Fibroblast of skin of scalp (primary cell): Measurements from ENCODE around the gene OPALIN.
"Not testable (repeated sequence)": the region's sequence is repeated elsewhere in the genome, so short reads cannot be mapped to it uniquely, and the experiment has no call there.

Experiments used
- DNase-seq: peaks from one replicate; pipeline ENCODE4 v3.0.0-alpha.2; 2013

The OPALIN gene

DNA sequence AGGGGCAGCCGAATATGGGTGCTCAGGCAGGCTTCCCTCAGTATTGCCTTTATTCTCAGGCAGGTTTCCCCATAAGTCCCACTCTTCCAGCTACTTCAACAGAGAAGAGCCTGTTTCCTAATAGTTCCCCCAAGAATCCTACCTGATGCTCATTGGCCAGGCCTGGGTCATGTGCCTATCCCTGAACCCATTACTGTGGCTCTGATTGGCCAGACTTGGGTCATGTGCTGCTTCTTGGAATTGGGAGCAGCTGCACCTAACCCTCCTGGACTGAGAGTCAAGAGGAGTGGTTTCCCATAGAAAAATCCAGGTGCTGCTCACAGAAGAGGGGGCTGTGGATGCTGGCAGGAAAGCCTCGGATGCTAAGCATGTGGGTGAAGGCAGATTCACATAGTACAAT is 21.7 kb downstream of the OPALIN start:
- DNase-seq: no peak

DNA sequence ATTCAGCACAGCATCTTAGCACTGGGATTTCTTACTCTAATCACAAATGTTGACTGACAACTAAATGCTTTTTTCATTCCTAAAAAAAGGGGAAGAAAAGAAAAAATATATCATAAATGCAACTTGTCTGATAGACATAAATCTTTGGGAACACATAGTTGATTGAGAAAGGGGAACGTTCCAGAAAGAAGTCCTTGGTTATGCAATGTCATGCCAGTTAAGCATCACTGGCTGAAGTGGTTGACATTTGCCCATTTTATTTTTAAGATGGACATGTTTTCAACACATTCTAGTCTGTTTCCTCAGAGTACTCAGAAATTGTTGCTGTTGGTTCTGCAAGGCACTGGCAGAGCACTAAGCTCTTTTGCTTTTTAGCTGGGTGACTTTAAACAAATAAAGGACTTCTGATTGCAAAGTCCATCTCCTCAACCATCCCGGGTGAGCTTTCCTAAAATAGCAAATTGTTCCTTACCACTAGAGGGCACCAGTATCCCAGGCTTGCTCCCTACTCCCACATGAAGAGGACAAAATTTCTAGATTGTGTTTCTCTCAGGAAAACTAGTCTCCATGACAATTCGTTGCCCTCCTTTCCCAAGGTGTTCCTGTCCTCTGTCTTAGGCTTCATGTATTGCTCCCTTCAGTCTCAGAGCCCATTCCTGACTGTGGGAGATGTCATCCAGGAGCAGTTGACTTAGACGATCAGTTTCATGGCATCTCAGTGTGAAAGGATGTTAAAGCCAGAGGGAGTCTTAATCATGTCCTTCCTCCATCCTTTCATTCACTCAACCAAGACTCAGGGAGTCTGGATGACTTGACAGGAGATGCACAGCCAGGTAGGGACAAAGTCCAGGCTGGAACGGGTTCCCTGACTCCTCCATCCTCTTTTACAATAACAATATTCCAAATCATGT is 23.9 kb downstream of the OPALIN start:
- peak; percentile 34 for DNase-seq

GRCh38 chr10:96333101-96333500 is 25.7 kb downstream of the OPALIN start:
- no peak for DNase-seq

DNA sequence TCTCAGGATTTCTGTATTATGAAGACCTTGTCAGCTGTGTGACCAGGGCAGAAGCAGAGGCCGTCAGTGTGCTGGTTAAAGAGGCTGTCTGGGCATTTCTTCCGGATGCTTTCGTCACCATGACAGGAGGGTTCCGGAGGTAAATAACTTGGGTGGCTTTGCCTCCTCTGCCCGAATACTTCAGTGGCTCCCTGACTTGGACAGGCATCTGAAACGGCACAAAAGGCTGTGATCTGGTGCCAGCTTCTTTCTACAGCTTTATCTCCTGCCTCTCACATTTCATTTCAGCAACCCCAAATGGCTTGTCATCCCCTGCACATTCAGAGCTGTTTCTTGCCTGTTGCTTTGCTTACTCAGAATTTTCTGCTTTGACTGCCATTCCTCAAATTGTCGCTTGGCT is 31.3 kb downstream of the OPALIN start:
- DNase-seq: no peak

DNA sequence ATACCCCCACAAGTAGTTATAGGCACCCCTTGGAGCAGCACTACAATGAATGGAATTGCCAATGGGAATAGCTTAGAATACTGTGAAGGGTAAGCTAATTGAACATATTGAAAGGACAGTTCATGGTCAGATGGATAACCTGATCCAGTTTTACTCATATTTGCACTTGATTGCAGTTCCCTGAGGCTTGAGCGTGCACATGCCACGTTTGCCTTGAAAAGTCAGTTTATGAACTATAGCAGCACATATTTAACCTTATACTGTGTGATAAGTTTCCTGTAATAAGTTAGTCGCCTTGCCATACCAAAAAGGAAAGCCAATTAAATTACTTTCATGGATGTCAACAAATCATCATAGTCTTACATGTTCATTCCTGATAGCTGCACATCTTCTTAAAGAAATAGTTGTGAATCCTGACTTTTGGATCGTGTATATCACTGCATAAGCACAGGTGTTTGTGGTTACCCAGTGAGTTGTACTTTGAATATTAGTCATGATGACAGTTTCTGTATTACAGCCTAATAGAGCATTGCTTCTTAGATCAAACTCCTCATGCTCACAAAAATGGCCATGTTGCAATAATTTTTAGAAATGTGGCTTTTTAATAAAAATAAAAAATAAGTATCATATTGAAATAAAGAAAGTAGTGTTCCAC is 33.0 kb downstream of the OPALIN start:
- DNase-seq: no peak

DNA sequence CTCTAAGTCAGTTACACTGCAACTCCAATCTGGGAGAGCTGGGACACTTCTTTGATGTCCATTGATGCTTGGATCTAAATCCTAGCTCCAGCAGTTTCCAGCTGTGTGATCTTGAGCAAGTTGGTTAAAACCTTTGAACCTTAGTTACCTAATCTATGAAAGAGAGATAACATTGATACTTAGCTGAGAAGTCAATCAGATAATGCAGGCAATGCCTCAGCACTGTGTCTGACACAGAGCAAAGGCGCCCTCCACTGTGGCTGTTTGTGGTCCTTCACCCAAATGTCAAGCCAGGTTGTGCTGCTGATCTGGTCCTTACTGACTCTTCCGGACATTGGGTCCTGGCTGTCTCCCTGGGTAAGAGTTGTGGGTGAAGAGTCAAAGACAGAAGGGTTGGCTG is 34.4 kb downstream of the OPALIN start:
- DNase-seq: no peak

DNA sequence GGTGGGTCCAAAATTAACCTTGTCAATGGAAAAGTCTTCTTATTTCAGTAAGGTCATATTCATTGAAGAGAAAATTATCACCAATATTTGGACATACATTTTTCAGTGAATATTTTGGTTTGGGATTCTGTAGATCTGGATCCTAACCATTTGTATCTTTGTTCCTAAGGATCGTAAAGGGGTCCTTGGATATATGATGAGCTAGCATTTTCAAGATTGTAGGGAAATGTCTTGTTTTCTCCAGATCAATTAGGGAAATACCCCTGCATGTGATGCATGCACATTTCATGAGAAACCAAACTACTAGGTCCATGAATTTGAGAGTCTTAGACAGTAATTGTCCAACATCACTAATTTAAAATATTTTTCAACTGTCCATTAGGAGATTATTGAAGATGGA is 36.5 kb downstream of the OPALIN start:
- DNase-seq: no peak

DNA sequence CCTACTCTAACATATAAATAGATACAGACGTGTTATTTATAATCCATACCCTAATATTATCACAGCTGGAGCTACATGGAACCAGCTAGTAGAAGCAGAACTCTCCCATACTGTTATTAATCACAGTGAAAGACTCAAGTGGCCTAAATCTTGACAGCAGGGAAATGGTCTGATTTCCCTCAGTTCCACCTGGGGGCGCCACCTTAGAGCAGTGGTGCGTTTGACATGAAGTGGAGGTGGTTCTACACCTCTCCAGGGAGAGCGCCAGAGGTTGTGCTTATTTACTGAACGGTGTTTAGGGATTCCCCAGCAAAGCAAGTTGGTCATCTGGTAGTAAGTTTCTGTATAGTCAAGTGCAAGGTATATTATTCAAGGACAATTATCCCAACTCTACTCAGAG is 37.0 kb downstream of the OPALIN start:
- no peak for DNase-seq

DNA sequence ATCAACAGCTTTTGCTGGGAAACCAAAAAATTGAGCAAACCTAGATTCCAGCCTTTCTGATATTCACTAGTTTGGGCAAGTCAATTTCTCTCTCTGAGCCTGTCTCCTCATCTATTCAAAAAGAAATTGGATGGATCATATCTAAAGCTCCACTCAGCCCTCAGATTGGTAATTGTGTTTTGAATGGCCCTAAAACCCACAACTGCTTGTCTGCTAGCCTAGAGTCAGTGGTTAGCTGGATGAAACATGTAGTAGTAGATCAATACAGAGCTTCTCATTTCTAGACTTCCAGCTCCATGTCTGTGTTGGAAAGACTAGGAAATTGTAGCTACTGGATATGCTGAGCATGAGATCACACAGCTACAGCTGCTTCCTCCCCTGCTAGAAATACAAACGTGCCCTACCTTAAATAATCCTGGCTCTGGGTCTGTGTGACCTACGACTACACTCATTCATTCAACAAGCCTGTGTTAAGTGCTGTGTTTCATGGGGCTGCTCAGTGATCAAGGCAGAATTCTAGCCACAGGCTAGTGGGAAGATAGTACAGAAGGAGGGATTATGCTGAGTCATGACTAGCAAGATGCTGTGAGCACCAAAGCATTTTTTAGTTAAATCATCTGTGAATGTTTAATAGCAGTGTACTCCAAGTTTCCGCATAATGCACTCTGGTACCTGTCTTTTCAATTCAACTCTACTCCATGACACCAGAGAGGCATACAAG is 38.9 kb downstream of the OPALIN start:
- no peak for DNase-seq

GRCh38 chr10:96317067-96317833 is 41.6 kb downstream of the OPALIN start:
- no peak for DNase-seq

GRCh38 chr10:96313344-96313743 is 45.5 kb downstream of the OPALIN start:
- DNase-seq: no peak

DNA sequence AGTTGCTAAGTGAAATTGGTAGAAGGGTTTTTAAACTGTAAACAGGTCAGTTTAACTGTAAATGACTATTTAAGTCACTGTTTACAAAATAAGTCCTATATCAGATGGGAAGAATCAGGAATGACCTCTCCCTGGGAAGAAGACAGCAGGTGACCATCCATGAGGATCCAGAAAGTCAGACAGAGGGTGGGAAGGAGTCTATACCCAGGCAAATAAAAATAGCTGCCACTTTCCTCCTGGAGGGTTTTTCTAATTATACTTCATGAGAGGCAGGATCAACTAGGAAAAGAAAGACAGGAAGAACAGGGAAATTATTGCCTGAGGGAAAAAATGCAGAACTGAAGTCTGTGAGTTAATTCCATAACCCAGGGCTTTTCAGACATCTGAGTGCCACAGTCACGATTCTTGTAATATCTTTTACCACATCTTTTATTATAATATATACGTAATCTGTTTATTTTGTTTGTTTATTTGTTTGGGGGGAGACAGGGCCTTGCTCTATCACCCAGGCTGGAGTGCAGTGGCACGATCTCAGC is 47.6 kb downstream of the OPALIN start:
- no peak for DNase-seq

DNA sequence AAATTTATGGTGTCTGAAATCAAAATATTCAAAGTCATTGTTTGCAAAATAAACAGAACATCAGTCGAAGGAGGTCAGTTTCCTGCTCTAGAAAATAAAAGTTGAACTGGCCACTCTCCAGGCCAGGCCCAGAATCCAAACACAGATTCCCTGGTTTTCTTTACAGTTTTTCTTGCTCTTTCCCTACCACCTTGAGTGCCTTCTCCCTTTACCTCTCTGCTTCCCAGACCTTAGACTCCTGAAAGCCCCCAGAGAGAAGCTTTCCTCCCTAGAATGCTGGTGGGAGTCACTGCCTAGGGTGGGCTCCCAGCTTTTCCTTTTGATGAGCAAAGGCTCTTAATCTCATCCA is 48.5 kb downstream of the OPALIN start:
- DNase-seq: no peak

DNA sequence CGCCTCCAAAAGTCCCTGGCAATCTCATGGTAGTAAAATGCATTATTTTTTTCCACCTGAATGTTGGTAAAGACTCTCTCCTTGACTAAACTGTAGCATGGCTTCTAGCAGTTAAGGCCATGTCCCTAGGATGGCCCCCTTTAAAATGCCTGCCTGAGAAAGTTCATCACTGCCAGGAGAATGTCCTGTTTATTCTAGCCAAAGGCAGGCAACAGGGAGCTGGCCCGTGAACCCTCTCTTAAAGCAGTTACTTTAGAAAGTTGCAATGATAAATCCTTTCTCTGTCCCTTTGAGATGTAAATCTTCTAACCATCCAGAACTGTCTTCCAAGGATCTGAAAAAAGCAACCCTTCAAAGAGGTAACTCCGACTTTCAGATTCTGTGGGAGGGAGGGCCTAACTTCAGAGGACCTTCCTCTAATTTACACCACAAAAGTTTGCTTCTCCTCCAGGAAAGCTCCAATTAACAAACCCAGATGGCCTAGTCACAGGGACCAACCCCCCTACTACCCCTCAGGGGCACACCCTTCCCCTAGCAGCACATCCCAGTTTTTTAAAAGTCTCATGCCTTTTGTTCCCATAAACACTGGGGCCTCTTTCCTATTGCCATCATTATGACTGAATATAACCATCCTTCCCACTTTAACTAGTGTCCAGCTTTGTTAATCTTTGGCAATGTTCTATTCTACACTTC is 49.0 kb downstream of the OPALIN start:
- no peak for DNase-seq

DNA sequence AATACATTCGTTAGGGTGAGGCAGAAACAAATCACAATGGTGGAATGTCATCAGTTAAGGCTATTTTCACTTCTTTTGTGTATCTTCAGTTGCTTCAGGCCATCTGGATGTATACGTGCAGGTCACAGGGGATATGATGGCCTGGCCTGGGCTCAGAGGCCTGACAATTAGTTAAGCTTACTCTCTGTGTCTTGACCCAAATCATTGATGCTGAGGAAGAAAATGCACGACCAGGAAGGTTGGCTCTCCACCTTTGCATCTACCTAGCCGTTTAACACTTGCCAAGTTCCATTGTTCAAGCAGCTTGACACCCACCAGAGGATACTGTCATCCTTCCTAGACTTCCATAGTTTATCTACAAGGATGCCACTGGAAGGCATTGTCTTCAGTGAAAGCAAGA is 49.9 kb downstream of the OPALIN start:
- DNase-seq: not testable (repeated sequence)

DNA sequence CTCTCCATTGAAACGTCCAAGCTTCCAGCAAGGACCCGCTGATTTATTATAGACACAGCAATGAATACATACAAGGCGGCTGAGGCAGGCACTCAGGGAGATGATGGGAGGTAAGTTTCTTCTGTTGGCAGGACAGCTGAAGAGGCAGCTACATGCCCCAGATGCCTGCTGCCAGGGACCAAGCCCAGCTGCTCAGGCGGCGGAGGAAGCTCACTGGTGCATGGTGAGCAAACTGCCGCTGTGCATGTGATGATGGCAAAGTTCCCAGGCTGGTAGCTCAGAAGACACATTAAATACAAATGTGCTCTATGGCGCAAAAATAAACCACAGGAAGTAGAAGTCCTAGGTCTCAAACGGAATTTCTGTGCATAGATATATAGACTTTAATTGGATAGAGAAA is 52.3 kb downstream of the OPALIN start:
- no peak for DNase-seq

DNA sequence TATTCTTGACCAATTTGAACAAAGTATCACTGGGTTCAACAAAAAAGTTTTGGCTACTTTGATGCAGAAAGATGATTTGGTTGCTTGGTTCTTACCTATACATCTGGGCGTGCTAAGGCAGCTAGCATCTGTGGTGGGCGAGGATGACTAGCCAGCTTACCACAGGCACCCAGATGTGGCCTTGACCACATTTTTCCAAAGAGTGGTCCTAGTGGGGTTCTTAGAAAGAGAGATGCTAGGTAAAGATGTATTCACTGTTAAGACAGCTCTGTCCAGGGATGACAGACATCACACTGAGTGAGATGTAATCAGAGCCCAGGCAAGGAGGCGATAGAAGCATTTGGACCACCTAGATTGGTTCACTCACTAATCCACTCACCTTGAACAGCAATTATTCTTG is 53.8 kb downstream of the OPALIN start:
- no peak for DNase-seq

DNA sequence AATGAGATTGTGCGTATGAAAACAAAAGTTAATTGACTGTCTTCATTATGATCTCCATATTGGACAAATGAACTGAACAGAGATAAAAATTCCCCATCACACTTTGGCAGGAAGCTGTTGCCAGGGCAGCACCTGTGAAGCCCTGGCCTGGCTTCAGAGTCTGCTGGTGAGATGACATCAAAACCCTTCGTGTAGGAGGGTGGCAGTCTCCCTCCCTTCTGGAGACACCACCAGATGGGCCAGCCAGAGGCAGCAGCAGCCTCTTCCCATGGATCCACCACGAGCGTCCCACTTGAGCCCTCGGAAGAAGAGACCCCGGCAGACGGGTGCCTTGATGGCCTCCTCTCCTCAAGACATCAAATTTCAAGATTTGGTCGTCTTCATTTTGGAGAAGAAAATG is 54.6 kb downstream of the OPALIN start, which contains the start of gene DNTT:
Gene DNTT (plus strand): TSS at position 205 of the 400 bp plus-strand sequence. CDS start 64 bp downstream, at position 269.
- DNase-seq: no peak

GRCh38 chr10:96301616-96302015 is 57.2 kb downstream of the OPALIN start:
- no peak for DNase-seq

GRCh38 chr10:96299383-96299782 is 59.4 kb downstream of the OPALIN start:
- DNase-seq: no peak

DNA sequence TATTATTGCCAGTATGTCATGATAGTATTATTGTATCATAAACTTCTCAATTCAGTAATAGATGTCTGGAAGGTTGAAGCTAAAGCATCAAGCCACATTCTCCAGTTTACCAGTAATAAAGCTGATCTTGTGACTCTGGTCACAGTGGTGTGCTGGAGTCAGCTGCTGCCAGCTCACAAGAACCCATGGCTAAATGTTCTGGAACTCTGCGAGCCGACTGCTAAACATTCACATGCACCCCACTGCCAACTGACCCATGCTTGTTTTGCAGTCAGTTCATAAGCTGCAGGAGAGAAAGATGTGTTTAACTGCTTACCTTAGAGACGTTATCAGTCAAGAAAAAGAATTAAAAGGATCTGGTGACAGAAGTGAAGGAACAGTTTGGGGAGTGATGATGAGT is 60.4 kb downstream of the OPALIN start:
- DNase-seq: no peak

DNA sequence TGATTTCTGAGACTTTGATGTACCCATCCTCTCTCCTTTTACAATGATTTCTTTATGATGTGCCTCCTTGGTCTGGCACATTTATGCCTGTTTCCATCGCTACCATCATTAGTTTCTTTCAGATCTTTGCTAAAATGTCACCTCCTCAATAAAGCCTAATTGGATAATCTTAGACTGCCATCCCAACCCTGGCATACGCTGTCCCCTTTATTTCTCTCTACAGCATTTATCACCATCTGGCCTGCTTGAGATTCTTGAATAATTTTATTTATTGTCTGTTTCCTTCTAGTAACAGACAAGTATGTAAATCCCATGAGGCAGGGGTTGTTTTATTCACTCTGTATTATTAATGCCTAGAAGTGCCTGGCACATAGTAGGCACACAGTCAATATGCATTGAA is 61.3 kb downstream of the OPALIN start:
- no peak for DNase-seq
